BJ (cell line): ENCODE measurements around the gene BAD. TPM values are rescaled to one million over a fixed set of nuclear protein-coding genes. Genes with fewer than 3 reads are reported as not detected.

Experiments used
- CTCF ChIA-PET: fragments of 350-600 bp; formaldehyde crosslinking; extraction: SDS; loops from one replicate; lab custom pipeline; 2021; ENCODE audit warnings: antibody characterized with exemption, inconsistent platforms; lab: Yijun Ruan, JAX
- POLR2A ChIA-PET: fragments of 300-600 bp; sonication (Branson Sonifier 250); formaldehyde crosslinking; extraction: SDS; loops from one replicate; lab custom pipeline; 2021; ENCODE audit warnings: antibody characterized with exemption; lab: Charles Lee
- DNase-seq: peaks from one replicate; pipeline ENCODE4 v3.0.0-alpha.2; 2011; ENCODE audit warnings: low read depth
- H3K27me3 ChIP-seq: 2 replicates; pipeline ENCODE4 v1.6.0; 2011; ENCODE audit warnings: low read length; ENCODE audit not compliant: control insufficient read depth, insufficient read depth
- H3K36me3 ChIP-seq: 2 replicates; pipeline ENCODE4 v1.5.1; 2011; ENCODE audit warnings: low read length; ENCODE audit not compliant: control insufficient read depth, insufficient read depth
- H3K4me3 ChIP-seq: 2 replicates; pipeline ENCODE4 v1.5.1; 2011; ENCODE audit warnings: low read depth, mild to moderate bottlenecking, control low read depth, low read length
- polyA plus RNA-seq: library from polyadenylated mRNA; depleted of rRNA; stranded (reverse); fragments of >200 nt; gene quantifications from 2 replicates; pipeline ENCODE4 v1.2.3, GENCODE V29; 2011
- TF ChIP-seq, protein P1 (sequence below): IDR thresholded peaks from 2 replicates; pipeline ENCODE4 v1.5.1; 2011; ENCODE audit warnings: low read depth, mild to moderate bottlenecking, control low read depth, inconsistent platforms, low read length, moderate library complexity; ENCODE audit not compliant: insufficient read depth

Gene BAD
- polyA plus RNA-seq, 1 experiment, result 85.3 TPM

DNA sequence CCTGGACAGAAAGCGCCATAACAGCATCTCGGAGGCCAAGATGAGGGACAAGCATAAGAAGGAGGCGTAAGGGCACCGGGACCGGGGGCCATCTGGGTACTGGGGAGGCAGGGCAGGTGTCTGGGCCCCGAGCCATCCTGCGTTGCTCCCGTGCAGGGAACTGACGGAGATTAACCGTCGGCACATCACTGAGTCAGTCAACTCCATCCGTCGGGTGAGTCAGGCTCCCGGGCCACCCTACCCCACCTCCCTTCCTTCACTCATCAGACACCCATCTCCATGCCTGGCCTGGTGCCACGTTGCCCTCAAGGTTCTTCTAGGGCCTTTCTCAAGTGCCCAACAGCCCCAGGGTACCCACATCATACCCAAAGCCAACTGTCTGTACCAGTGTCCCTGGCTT, 18.1 kb downstream of the BAD start:
- Histone ChIP-seq H3K27me3 (no peaks in the 10 kb centered on the region), H3K36me3 (peaks cover 40% of the 10 kb centered on the region), H3K4me3 (no peak overlapping the region)
- ChIA-PET POLR2A (no interaction called here), CTCF (interaction anchor here (1.3 to 6.5 kb wide), 2 partner anchors 9 to 15 kb away, joined by 3 to 56 read pairs; partner anchors contain the start of gene PLCB3)
- TF ChIP-seq, protein P1, sequence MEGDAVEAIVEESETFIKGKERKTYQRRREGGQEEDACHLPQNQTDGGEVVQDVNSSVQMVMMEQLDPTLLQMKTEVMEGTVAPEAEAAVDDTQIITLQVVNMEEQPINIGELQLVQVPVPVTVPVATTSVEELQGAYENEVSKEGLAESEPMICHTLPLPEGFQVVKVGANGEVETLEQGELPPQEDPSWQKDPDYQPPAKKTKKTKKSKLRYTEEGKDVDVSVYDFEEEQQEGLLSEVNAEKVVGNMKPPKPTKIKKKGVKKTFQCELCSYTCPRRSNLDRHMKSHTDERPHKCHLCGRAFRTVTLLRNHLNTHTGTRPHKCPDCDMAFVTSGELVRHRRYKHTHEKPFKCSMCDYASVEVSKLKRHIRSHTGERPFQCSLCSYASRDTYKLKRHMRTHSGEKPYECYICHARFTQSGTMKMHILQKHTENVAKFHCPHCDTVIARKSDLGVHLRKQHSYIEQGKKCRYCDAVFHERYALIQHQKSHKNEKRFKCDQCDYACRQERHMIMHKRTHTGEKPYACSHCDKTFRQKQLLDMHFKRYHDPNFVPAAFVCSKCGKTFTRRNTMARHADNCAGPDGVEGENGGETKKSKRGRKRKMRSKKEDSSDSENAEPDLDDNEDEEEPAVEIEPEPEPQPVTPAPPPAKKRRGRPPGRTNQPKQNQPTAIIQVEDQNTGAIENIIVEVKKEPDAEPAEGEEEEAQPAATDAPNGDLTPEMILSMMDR, result no peak
- no peak for DNase-seq

DNA sequence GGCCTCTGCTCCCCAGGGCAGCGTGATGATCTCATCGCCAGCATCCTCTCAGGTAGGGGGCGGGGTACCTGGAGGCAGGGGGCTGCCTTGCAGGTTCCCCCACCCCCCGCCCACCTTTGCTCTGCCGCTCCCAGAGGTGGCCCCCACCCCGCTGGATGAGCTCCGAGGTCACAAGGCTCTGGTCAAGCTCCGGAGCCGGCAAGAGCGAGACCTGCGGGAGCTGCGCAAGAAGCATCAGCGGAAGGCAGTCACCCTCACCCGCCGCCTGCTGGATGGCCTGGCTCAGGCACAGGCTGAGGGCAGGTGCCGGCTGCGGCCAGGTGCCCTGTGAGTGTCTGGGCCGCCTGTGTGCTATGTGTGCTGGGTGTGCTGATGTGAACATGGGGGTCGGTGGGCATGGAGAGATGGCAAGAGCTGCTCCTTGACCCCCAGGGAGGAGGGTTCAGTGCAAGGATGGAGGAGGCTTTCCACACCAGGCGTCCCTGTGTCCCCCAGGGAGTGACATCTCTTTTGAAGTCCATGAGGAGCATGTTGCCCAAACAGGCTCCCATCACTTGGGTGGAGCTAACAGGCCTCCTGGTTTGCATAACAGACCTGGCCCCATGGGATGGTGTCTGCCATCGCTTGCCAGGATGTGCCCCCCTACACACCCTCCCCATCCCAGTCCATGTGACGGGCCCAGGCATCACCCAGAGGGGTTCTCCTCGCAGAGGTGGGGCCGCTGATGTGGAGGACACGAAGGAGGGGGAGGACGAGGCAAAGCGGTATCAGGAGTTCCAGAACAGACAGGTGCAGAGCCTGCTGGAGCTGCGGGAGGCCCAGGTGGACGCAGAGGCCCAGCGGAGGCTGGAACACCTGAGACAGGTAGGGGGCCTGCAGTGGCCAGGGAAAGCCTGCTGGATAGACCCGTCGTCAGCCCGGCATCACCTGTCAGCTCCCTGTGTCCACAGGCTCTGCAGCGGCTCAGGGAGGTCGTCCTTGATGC, 19.0 kb downstream of the BAD start:
- POLR2A ChIA-PET, result no interaction called here
- CTCF ChIA-PET, result interaction anchor here (1.3 to 6.5 kb wide), 4 partner anchors 8 to 39 kb away, joined by 3 to 56 read pairs (median 8); partner anchors contain the start of genes CATSPERZ, ESRRA and PLCB3

DNA sequence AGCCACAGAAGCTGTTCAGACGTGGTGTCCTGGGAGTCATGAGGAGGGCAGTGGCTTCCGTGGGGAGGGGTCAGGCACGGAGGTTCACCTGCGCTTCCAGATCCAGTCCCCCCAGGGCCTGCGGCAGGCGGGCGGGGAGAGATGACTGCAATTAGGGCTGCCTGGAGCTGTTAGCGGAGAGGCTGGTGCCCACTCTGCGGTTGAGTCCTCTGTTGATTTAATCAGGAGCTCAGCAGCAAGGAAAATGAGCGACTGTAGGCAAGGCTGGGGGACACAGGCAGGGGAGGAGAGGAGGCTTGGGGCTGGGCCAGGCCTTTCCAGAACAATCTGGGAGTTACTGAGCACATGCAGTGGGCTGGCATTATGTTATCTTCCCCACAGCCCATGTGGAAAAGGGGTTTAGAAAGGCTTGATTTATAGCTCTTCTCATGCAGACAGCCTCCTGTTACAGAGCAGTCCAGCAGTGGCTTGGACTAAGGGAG, 20.1 kb downstream of the BAD start:
- POLR2A ChIA-PET, result no interaction called here
- no peaks in the 10 kb centered on the region for H3K27me3 ChIP-seq
- TF ChIP-seq, protein P1, result no peak
- CTCF ChIA-PET, result interaction anchor here (1.4 to 6.5 kb wide), 4 partner anchors 13 to 40 kb away, joined by 4 to 56 read pairs (median 8); partner anchors contain the start of genes CATSPERZ, ESRRA, PLCB3 and PPP1R14B
- H3K4me3 ChIP-seq, result no peak overlapping the region
- DNase-seq, result no peak
- peaks cover 47% of the 10 kb centered on the region for H3K36me3 ChIP-seq

More for the DNA sequence above, 19.0 kb downstream of the BAD start:
- DNase-seq, result no peak
- Histone ChIP-seq H3K36me3 (peaks cover 41% of the 10 kb centered on the region), H3K27me3 (no peaks in the 10 kb centered on the region), H3K4me3 (no peak overlapping the region)
- TF ChIP-seq, protein P1, result no peak

DNA sequence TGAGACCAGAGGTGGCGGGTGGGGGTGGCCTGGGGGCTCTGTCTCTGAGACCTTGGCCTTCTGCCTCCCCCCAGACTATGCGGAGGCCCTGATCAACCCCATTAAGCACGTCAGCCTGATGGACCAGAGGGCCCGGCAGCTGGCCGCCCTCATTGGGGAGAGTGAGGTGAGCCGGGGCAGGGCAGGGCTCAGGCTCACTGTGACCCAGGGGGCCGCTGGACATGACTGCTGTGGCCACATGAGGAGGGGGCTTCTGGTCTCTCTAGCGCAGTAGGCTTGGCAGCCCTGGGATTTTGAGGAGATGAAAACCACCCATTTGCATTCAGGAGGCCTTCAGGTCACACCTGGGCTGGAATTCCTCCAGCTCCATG, 20.5 kb downstream of the BAD start:
- no peak for DNase-seq
- Histone ChIP-seq H3K4me3 (no peak overlapping the region), H3K27me3 (no peaks in the 10 kb centered on the region), H3K36me3 (peaks cover 49% of the 10 kb centered on the region)
- TF ChIP-seq, protein P1, result no peak
- ChIA-PET CTCF (interaction anchor here (1.4 to 6.5 kb wide), 5 partner anchors 10 to 40 kb away, joined by 4 to 56 read pairs (median 6); partner anchors contain the start of genes CATSPERZ, ESRRA, PLCB3 and PPP1R14B), POLR2A (no interaction called here)
